Measurements from ENCODE around the gene RNF128.
"Not testable (repeated sequence)": the region's sequence is repeated elsewhere in the genome, so short reads cannot be mapped to it uniquely, and the experiment has no call there.

RNF128 gene

DNA sequence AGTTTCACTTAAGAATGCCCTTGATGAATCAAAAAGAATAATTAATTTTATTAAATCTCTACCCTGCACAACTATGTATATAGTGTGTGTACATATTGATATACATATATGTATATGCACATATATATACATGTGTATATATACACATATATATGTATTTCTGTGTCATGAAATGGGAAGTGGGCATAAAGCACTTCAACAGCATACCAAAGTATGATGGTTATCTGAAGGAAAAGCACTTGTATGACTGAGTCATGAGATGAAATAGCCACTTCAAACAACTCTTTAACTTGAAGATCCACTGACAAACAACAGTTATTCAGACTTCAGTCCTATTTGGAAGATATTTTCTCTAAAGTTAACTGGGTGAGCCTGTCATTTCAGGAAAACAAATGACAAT lies 16.3 kb downstream of the RNF128 start:
- DNase-seq (ENCODE audit: low read depth in 2 of 2), result no peak

DNA sequence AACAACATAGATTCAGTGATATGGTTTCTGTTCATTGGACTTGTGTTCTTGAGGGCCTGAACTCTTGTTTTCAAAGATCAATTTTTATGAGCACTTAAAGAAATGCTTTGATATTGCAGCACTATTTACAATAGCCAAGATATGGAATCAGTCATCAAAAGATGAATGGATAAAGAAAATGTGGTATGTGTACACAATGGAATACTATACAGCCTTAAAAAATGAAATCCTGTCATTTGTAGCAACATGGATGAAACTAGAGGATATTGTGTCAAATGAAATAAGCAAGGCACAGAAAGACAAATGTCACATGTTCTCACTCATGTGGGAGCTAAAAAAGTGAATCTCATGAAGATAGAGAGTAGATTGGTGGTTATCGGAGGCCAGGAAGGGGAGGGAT lies 21.9 kb downstream of the RNF128 start:
- no peak for DNase-seq (ENCODE audit: low read depth in 2 of 2)

DNA sequence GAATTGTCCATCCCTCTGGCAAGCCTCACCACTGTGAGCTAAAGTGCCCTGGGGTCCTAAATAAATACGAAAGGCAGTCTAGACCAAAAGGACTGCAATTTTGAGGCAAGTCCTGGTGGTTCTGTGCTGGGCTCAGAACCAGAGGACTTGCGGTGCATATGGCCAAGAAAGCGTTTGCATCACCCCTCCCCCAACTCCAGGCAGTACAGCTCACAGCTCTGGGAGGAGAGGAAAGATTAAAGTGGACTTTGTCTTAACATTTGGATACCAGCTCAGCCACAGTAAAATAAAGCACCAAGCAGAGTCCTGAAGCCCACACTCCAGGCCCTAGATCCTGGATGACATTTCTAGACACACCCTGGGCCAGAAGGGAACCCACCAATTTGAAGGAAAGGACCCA lies 24.9 kb downstream of the RNF128 start:
- DNase-seq (ENCODE audit: low read depth in 2 of 2), result no peak

DNA sequence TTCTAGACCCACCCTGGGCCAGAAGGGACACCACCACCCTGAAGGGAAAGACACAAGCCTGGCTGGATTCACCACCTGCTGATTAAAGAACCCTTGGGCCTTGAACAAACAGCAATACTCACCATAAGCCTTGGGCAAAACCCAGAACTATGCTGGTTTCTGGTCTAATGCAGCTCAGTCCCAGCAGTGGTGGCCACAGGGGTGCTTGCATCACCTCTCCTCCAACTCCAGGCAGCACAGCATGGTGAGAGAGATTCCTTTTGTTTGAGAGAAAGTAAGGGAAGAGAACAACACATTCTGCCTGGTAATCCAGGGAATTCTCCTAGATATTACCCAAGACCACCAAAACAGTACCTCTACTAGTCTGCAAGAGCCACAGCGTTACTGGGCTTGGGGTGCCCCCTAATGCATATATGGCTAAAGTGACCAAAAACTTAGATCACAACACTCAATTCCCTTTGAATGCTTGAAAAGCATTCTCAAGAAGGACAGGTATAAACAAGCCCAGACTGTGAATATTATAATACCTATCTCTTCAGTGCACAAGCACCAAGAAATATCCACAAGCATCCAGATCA lies 25.7 kb downstream of the RNF128 start:
- no peak for DNase-seq (ENCODE audit: low read depth in 2 of 2)

DNA sequence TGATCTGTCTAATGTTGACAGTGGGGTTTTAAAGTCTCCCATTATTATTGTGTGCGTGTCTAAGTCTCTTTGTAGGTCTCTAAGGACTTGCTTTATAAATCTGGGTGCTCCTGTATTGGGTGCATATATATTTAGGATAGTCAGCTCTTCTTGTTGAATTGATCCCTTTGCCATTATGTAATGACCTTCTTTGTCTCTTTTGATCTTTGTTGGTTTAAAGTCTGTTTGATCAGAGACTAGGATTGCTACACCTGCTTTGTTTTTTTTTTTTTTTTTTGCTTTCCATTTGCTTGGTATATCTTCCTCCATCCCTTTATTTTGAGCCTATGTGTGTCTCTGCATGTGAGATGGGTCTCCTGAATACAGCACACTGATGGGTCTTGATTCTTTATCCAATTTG lies 42.8 kb downstream of the RNF128 start:
- not testable (repeated sequence) for DNase-seq (ENCODE audit: low read depth in 2 of 2)

DNA sequence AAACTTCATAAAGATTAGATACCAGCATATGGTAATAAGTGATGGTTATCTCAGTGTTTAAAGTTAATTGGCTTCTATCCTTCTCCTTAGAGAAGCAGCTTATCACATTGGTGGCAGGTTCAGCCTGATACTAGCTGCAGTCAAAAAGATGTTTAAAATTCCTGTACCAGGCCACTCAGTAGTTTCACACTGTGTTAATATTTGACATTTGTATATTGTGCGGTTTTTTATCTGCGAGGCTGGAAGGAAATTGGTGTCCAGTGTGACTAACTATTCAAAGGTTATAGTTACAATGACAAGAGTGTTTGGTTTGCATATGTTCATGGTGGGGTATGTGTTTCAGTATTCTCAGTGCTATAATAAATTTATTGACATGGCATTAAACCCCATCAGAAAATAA lies 48.5 kb downstream of the RNF128 start:
- no peak for DNase-seq (ENCODE audit: low read depth in 2 of 2)

DNA sequence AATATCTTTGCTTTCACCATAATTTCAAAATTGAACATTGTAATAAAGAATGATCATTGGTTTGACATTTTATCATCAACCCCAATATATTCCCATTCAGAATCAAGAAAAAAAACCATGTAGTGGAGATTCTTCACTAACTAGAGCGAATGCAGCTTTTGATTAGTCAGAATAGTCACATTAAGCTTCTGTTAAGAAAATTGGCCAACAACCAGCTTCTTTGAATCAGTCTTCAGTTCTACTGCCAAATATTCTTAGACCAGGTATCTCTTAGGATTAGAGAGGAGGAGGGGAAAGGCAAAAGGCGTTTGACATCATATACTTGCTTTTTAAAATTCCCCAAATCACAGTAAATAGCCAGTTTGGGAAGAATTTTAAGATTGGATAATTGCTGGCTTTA lies 53.8 kb downstream of the RNF128 start:
- no peak for DNase-seq (ENCODE audit: low read depth in 2 of 2)

DNA sequence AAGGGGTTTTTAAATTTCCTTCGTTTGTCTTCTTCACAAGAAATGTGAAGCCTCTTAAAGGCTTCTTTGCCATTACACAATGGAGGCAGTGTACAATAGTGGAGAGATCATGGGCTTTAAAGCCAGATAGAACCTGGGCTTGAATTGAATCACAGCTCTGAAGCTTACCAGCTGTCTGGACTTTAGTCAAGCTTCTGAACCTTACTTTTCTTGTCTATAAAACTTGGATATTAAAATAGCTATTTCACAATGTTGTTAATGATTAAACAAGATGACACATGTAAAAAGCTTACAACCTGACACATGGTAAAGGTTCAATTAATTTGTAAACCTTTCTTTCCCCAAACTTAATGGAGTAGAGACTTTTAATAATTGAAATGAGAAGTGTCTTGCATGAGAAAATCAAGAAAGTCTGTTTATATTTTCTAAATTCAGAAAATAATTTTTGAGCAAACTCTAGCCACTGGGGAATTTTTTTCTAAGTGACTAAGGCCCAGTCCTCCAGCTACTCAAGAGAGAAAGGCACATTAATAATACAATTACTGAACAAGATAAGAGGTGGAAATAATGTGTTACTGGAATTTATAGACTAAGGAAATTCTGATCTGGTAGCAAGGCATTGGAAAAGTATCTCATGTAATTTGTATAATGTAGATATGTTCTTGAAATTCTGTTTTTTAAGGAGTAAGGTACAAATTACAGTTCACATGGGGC lies 54.3 kb downstream of the RNF128 start:
- no peak for DNase-seq (ENCODE audit: low read depth in 2 of 2)

DNA sequence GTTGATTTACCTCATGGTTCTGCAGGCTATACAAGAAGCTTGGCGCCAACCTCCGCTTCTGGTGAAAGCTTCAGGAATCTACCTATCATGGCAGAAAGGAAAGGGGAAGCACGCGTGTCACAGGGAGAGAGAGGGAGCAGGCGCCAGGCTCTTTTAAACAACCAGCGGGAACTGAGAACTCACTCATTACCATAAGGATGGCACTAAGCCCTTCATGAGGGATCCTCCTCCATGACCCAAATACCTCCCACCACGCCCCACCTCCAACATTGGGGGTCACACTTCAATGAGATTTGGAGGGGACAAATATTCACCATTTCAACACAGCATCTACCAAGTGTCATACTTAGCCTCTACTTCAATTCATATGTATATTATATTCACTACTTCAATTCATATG lies 57.2 kb downstream of the RNF128 start:
- DNase-seq (ENCODE audit: low read depth in 2 of 2), result no peak

DNA sequence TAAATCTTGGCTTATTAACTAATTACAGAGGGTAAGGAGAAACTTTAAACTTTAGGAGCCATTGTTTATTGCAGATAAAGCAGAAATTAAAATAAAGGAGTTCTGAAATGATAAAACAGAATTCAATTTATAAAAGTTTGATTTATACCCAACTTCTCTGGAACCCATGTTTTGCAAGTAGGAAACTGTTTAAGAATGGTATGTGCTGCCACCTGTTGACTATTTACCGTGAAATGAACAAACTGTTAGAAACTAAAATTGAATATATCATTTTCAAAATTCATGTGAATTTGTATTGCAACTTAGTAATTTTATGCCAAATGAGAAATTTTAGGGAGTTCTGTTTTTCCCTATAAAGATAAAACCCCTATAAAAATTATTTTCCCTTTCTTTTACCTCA lies 65.0 kb downstream of the RNF128 start:
- no peak for DNase-seq (ENCODE audit: low read depth in 2 of 2)

DNA sequence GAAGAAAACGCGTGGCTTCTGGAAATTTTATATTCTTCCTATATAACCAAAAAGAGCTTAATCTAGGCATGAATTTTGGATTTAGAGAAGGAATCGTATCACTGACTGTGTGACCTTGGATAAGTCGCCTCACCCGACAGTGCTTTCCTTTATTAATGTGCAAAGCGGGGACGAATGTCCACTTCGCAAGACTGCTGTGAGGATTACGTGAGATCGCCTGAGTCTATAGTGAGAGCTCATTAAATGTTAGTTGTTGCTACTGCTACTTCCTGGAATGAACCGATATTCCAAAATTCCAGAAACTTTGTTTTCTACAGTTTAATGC lies 75.5 kb downstream of the RNF128 start:
- no peak for DNase-seq (ENCODE audit: low read depth in 2 of 2)

DNA sequence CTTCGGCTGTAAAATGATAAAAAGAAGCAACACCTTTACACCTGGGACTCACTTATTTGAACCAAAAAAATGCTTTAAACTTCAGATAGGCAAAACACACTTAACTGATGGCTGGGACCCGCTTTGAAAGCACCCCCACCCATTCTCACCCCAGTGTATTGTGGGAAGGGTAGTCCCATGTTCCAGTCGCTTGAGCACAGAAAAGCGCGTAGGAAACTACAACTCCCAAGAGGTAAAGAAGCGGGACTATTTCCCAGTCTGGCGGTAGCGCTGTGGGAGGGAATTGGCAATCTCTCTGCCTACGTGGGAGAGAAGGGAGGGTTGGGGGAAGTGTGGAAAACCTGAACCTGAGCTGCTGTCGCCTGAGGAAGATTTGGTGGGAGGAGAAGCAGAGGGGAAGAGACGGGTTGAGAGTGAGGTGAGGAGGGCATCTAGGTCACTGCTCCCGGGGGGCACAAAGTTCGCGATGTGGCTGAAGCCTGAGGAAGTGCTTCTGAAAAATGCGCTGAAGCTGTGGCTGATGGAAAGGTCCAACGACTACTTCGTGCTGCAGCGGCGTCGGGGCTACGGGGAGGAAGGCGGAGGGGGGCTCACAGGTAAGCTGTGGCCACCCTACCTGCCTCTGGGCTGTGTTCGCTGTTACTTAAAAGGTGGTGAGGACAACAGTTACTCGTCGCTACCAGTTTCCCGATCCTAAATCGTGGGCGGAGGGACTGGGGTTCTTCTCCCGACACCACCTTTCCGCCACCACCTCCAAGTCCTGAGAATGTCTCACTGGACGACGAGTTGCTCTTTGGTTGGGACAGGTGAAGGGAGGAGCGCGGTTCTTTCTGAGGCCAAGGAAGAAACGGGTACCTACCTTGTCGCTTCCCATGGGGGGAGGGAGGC lies 76.1 kb downstream of the RNF128 start, which contains the start of gene TBC1D8B:
Gene TBC1D8B, plus strand, starts transcription at position 286 of the 888 bp plus-strand sequence. Its CDS starts 181 bp downstream, at position 467.
- DNase-seq (ENCODE audit: low read depth in 2 of 2), result no peak

DNA sequence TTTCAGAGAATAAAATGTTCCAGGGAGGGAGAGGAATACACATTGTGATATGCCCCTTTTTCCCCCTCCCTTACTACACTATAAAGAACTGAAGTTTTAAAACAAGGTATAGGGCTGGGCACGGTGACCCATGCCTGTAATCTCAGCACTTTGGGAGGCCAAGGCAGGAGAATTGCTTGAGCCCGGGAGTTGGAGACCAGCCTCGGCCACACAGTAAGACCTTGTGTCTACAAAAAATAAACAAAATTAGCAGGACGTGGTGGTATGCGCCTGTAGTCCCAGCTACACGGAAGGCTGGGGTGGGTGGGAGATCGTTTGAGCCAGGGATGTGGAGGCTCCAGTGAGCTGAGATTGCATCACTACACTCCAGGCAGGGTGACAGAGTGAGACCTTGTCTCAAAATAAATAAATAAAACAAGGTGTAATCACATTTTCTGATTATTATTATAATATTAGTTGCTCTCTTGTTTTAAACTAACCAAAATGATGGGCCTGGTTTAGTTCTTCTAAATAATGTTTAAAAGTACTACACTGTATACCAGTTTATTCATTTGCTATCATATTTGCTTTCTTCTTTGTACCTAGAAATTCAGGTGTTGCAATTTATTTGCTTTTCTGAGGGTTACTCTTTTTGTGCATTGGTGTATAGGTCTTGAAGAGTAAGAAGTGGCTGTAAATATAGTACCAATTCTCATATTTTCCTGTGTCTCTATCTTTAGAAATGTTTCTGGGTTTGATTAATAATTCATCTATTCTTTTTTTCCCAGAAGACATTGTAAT lies 84.8 kb downstream of the RNF128 start:
- DNase-seq (ENCODE audit: low read depth in 2 of 2), result no peak

DNA sequence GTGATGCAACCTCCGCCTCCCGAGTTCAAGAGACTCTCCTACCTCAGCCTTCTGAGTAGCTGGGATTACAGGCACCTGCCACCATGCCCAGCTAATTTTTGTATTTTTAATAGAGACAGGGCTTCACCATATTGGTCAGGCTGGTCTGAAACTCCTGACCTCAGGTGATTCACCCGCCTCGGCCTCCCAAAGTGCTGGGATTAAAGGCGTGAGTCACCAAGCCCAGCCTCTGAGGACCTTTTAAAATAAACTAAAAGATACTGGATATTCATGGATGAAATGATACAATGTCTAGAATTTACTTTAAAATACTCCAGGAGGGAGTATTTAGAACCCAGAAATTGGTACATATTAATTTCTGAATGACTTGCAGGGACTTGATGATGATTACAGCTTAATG lies 86.4 kb downstream of the RNF128 start:
- not testable (repeated sequence) for DNase-seq (ENCODE audit: low read depth in 2 of 2)

DNA sequence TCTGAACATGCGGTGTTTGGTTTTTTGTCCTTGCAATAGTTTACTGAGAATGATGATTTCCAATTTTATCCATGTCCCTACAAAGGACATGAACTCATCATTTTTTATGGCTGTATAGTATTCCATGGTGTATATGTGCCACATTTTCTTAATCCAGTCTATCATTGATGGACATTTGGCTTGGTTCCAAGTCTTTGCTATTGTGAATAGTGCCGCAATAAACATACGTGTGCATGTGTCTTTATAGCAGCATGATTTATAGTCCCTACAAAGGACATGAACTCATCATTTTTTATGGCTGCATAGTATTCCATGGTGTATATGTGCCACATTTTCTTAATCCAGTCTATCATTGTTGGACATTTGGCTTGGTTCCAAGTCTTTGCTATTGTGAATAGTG lies 87.6 kb downstream of the RNF128 start:
- DNase-seq (ENCODE audit: low read depth in 2 of 2), result not testable (repeated sequence)
